ENCODE results near the gene DMC1. TPM values are rescaled to one million over a fixed set of nuclear protein-coding genes. Genes with fewer than 3 reads are reported as not detected.
"Not testable (repeated sequence)": the region's sequence is repeated elsewhere in the genome, so short reads cannot be mapped to it uniquely, and the experiment has no call there.

Gene DMC1
- polyA plus RNA-seq (2013) = 3.2 and 3.9 TPM in 2 replicates

- Histone ChIP-seq H4K91ac (ENCODE audit: low read depth, low read length) (peak within 1 kb of the TSS; percentile 26), H3K27ac (ENCODE audit: low read depth, low read length) (no peak within 1 kb of the TSS), H2AFZ (ENCODE audit: insufficient read depth, low read length, poor library complexity) (peak within 1 kb of the TSS; percentile 73), H3K4me1 (ENCODE audit: control insufficient read depth in 1 of 2, insufficient read depth in 2 of 2, low read length in 2 of 2) (peaks cover 2 to 4% of the 10 kb centered on the region in 2 experiments), H3K79me2 (ENCODE audit: control insufficient read depth, insufficient read depth, low read length, poor library complexity) (peaks cover 3% of the 10 kb centered on the region), H3K79me1 (ENCODE audit: low read length) (peaks cover 9% of the 10 kb centered on the region), H2BK120ac (ENCODE audit: insufficient read depth, low read length, poor library complexity) (no peak within 1 kb of the TSS), H2BK5ac (ENCODE audit: low read depth, low read length, poor library complexity) (no peak within 1 kb of the TSS), H4K8ac (ENCODE audit: low read depth, low read length) (peak within 1 kb of the TSS; percentile 79), H2BK12ac (ENCODE audit: low read length) (peak within 1 kb of the TSS; percentile 8), H4K12ac (ENCODE audit: low read depth, low read length) (peak within 1 kb of the TSS; percentile 47), H3K9ac (ENCODE audit: low read length) (peak within 1 kb of the TSS; percentile 67), H3K36me3 (ENCODE audit: control insufficient read depth in 1 of 2, insufficient read depth in 2 of 2, low read length in 2 of 2) (no peaks in the 10 kb centered on the region), H3K4me2 (ENCODE audit: low read length) (peak within 1 kb of the TSS; percentile 89), H3K23ac (ENCODE audit: low read length) (no peak within 1 kb of the TSS), H3K9me3 (ENCODE audit: insufficient read depth, low read depth, low read length) (no peaks in the 10 kb centered on the region), H3K18ac (ENCODE audit: low read length) (peak within 1 kb of the TSS; percentile 33), H3K14ac (ENCODE audit: low read length) (peak within 1 kb of the TSS; percentile 78), H3K4ac (ENCODE audit: low read depth, low read length) (peak within 1 kb of the TSS; percentile 15), H3K4me3 (ENCODE audit: low read depth, low read length) (peak within 1 kb of the TSS; percentile 72), H3K27me3 (ENCODE audit: insufficient read depth, low read length) (no peaks in the 10 kb centered on the region), H2AK5ac (ENCODE audit: low read length) (no peak within 1 kb of the TSS)
- no CpG with 5 or more reads among the region's 64 CpGs for WGBS (ENCODE audit: extremely low coverage, insufficient coverage, insufficient read length)
- peak; percentile 79 to 81 for DNase-seq
Observed at GRCh38 chr22:38569972-38570778, at the start of gene DMC1. DMC1 (minus strand) TSS chr22:38570183; CDS start chr22:38568256, 1,927 bp downstream.

GRCh38 chr22:38618682-38619081 lies 48.7 kb upstream of the DMC1 start:
- no peak overlapping the region for H3K27ac ChIP-seq (ENCODE audit: low read depth, low read length)
- H3K4me3 ChIP-seq (ENCODE audit: low read depth, low read length) = no peak overlapping the region
- no peak overlapping the region for H4K91ac ChIP-seq (ENCODE audit: low read depth, low read length)
- H3K4me1 ChIP-seq (ENCODE audit: control insufficient read depth in 1 of 2, insufficient read depth in 2 of 2, low read length in 2 of 2) = no peaks in the 10 kb centered on the region
- H3K23ac ChIP-seq (ENCODE audit: low read length) = no peak overlapping the region
- H3K36me3 ChIP-seq (ENCODE audit: control insufficient read depth in 1 of 2, insufficient read depth in 2 of 2, low read length in 2 of 2) = no peaks in the 10 kb centered on the region
- H2AK5ac ChIP-seq (ENCODE audit: low read length) = no peak overlapping the region
- no peaks in the 10 kb centered on the region for H3K27me3 ChIP-seq (ENCODE audit: insufficient read depth, low read length)
- no peak for DNase-seq
- no CpG with 5 or more reads among the region's 2 CpGs for WGBS (ENCODE audit: extremely low coverage, insufficient coverage, insufficient read length)
- no peak overlapping the region for H2AFZ ChIP-seq (ENCODE audit: insufficient read depth, low read length, poor library complexity)
- no peak overlapping the region for H4K8ac ChIP-seq (ENCODE audit: low read depth, low read length)
- H3K14ac ChIP-seq (ENCODE audit: low read length) = no peak overlapping the region
- no peak overlapping the region for H2BK5ac ChIP-seq (ENCODE audit: low read depth, low read length, poor library complexity)
- H3K79me1 ChIP-seq (ENCODE audit: low read length) = no peaks in the 10 kb centered on the region
- no peak overlapping the region for H2BK12ac ChIP-seq (ENCODE audit: low read length)
- no peak overlapping the region for H3K4me2 ChIP-seq (ENCODE audit: low read length)
- no peak overlapping the region for H3K4ac ChIP-seq (ENCODE audit: low read depth, low read length)
- H3K18ac ChIP-seq (ENCODE audit: low read length) = no peak overlapping the region
- no peak overlapping the region for H3K9ac ChIP-seq (ENCODE audit: low read length)
- no peaks in the 10 kb centered on the region for H3K9me3 ChIP-seq (ENCODE audit: insufficient read depth, low read depth, low read length)
- no peak overlapping the region for H4K12ac ChIP-seq (ENCODE audit: low read depth, low read length)
- no peak overlapping the region for H2BK120ac ChIP-seq (ENCODE audit: insufficient read depth, low read length, poor library complexity)
- H3K79me2 ChIP-seq (ENCODE audit: control insufficient read depth, insufficient read depth, low read length, poor library complexity) = no peaks in the 10 kb centered on the region

- H4K8ac ChIP-seq (ENCODE audit: low read depth, low read length) = no peak overlapping the region
- H3K4me1 ChIP-seq (ENCODE audit: control insufficient read depth in 1 of 2, insufficient read depth in 2 of 2, low read length in 2 of 2) = no peaks in the 10 kb centered on the region
- no peaks in the 10 kb centered on the region for H3K27me3 ChIP-seq (ENCODE audit: insufficient read depth, low read length)
- no peak overlapping the region for H2AK5ac ChIP-seq (ENCODE audit: low read length)
- H3K27ac ChIP-seq (ENCODE audit: low read depth, low read length) = no peak overlapping the region
- H2BK5ac ChIP-seq (ENCODE audit: low read depth, low read length, poor library complexity) = no peak overlapping the region
- H3K18ac ChIP-seq (ENCODE audit: low read length) = no peak overlapping the region
- no peak overlapping the region for H2BK12ac ChIP-seq (ENCODE audit: low read length)
- H4K12ac ChIP-seq (ENCODE audit: low read depth, low read length) = no peak overlapping the region
- no peak overlapping the region for H3K4me2 ChIP-seq (ENCODE audit: low read length)
- no peak for DNase-seq
- no peak overlapping the region for H3K4ac ChIP-seq (ENCODE audit: low read depth, low read length)
- H3K36me3 ChIP-seq (ENCODE audit: control insufficient read depth in 1 of 2, insufficient read depth in 2 of 2, low read length in 2 of 2) = no peaks in the 10 kb centered on the region
- no peaks in the 10 kb centered on the region for H3K79me1 ChIP-seq (ENCODE audit: low read length)
- H3K9me3 ChIP-seq (ENCODE audit: insufficient read depth, low read depth, low read length) = no peaks in the 10 kb centered on the region
- H2AFZ ChIP-seq (ENCODE audit: insufficient read depth, low read length, poor library complexity) = no peak overlapping the region
- no peaks in the 10 kb centered on the region for H3K79me2 ChIP-seq (ENCODE audit: control insufficient read depth, insufficient read depth, low read length, poor library complexity)
- WGBS (ENCODE audit: extremely low coverage, insufficient coverage, insufficient read length) = no CpG with 5 or more reads among the region's 1 CpG
- no peak overlapping the region for H3K9ac ChIP-seq (ENCODE audit: low read length)
- H4K91ac ChIP-seq (ENCODE audit: low read depth, low read length) = no peak overlapping the region
- no peak overlapping the region for H3K23ac ChIP-seq (ENCODE audit: low read length)
- no peak overlapping the region for H3K14ac ChIP-seq (ENCODE audit: low read length)
- H3K4me3 ChIP-seq (ENCODE audit: low read depth, low read length) = no peak overlapping the region
- no peak overlapping the region for H2BK120ac ChIP-seq (ENCODE audit: insufficient read depth, low read length, poor library complexity)
Observed at GRCh38 chr22:38618258-38618657, 48.3 kb upstream of the DMC1 start.

- not testable (repeated sequence) for H2AK5ac ChIP-seq (ENCODE audit: low read length); H3K14ac ChIP-seq (ENCODE audit: low read length); H3K4me2 ChIP-seq (ENCODE audit: low read length); H4K12ac ChIP-seq (ENCODE audit: low read depth, low read length); DNase-seq; H3K4me3 ChIP-seq (ENCODE audit: low read depth, low read length); H3K23ac ChIP-seq (ENCODE audit: low read length); H3K9ac ChIP-seq (ENCODE audit: low read length); H2BK120ac ChIP-seq (ENCODE audit: insufficient read depth, low read length, poor library complexity); H3K27ac ChIP-seq (ENCODE audit: low read depth, low read length); H2BK12ac ChIP-seq (ENCODE audit: low read length); H3K79me1 ChIP-seq (ENCODE audit: low read length); H3K36me3 ChIP-seq (ENCODE audit: control insufficient read depth in 1 of 2, insufficient read depth in 2 of 2, low read length in 2 of 2); H2AFZ ChIP-seq (ENCODE audit: insufficient read depth, low read length, poor library complexity); H3K27me3 ChIP-seq (ENCODE audit: insufficient read depth, low read length); H2BK5ac ChIP-seq (ENCODE audit: low read depth, low read length, poor library complexity); H4K8ac ChIP-seq (ENCODE audit: low read depth, low read length); H3K18ac ChIP-seq (ENCODE audit: low read length); H3K79me2 ChIP-seq (ENCODE audit: control insufficient read depth, insufficient read depth, low read length, poor library complexity); H3K4me1 ChIP-seq (ENCODE audit: control insufficient read depth in 1 of 2, insufficient read depth in 2 of 2, low read length in 2 of 2); H3K9me3 ChIP-seq (ENCODE audit: insufficient read depth, low read depth, low read length); H4K91ac ChIP-seq (ENCODE audit: low read depth, low read length); H3K4ac ChIP-seq (ENCODE audit: low read depth, low read length)
- no CpG with 5 or more reads among the region's 9 CpGs for WGBS (ENCODE audit: extremely low coverage, insufficient coverage, insufficient read length)
Observed at GRCh38 chr22:38615064-38615405, 45.1 kb upstream of the DMC1 start.

All from trophoblast cell (in vitro differentiated cells and primary cell).